A549 (cell line): ENCODE results near the gene NUDC. TPM values are rescaled to one million over a fixed set of nuclear protein-coding genes. Genes with fewer than 3 reads are reported as not detected.

Source experiments
- ATAC-seq, 2 experiments: fragments of 200-7000 bp in 1 of 2; fragments of >200 bp in 1 of 2; cut with Nextera tagmentation in 1 of 2; cut with Tn5 transposase in 1 of 2; 3 replicates each; pipeline versions ENCODE4 v1.8.0 to v1.9.1; 2018 to 2020; ENCODE audit warnings: mild to moderate bottlenecking in 1 of 2, moderate library complexity in 1 of 2
- CTCF ChIA-PET: fragments of 300-600 bp; sonication (Branson Sonifier 250); formaldehyde crosslinking; extraction: SDS; loops from one replicate; lab custom pipeline; 2021; ENCODE audit warnings: antibody characterized with exemption, inconsistent platforms; lab: Yijun Ruan, JAX
- POLR2A ChIA-PET: fragments of 350-600 bp; formaldehyde crosslinking; extraction: SDS; loops from one replicate; lab custom pipeline; 2021; ENCODE audit warnings: antibody characterized with exemption, inconsistent platforms; lab: Yijun Ruan, JAX
- DNase-seq, 2 experiments: peaks; one replicate each; pipeline versions ENCODE4 v3.0.0 to v3.0.0-alpha.2; 2011 to 2016; ENCODE audit warnings: low read depth in 1 of 2, low spot score in 1 of 2
- FAIRE-seq: peaks from 2 replicates; lab custom pipeline; 2011; peaks lifted over from hg19 to GRCh38; lab: Jason Lieb, UNC
- H3K27ac ChIP-seq, 2 experiments: fragments of >200 bp; sonication (Bioruptor Twin); formaldehyde crosslinking; 3 replicates each; pipeline ENCODE4 v1.5.1; 2016 to 2017
- H3K4me1 ChIP-seq: fragments of >200 bp; sonication (Bioruptor Twin); formaldehyde crosslinking; 3 replicates; pipeline ENCODE4 v1.6.1; 2016
- H3K4me2 ChIP-seq: fragments of >200 bp; sonication (Bioruptor Twin); formaldehyde crosslinking; 3 replicates; pipeline ENCODE4 v1.6.1; 2016
- H3K4me3 ChIP-seq: fragments of >200 bp; sonication (Bioruptor Twin); formaldehyde crosslinking; 3 replicates; pipeline ENCODE4 v1.5.1; 2016
- H3K9me3 ChIP-seq: fragments of >200 bp; sonication (Bioruptor Twin); formaldehyde crosslinking; 3 replicates; pipeline ENCODE4 v1.6.1; 2016
- BHLHE40 ChIP-seq: IDR thresholded peaks from 2 replicates; pipeline ENCODE4 v1.6.1; 2012; ENCODE audit warnings: low read depth, low read length, inconsistent platforms
- CBX8 ChIP-seq: fragments of 200-600 bp; sonication (generic); IDR thresholded peaks from 2 replicates; pipeline ENCODE4 v1.6.1; 2016
- CHD2 ChIP-seq: fragments of 150-350 bp; IDR thresholded peaks from 2 replicates; pipeline ENCODE4 v1.6.1; 2014; ENCODE audit warnings: low read length; ENCODE audit not compliant: partially characterized antibody
- EHMT2 ChIP-seq: fragments of 200-600 bp; sonication (generic); IDR thresholded peaks from 2 replicates; pipeline ENCODE4 v1.6.1; 2016; ENCODE audit warnings: antibody characterized with exemption, low read depth, mild to moderate bottlenecking, moderate library complexity
- FOSB ChIP-seq: fragments of 250-450 bp; sonication (Bioruptor Pico); IDR thresholded peaks from 2 replicates; pipeline ENCODE4 v1.5.0; 2020; ENCODE audit warnings: mild to moderate bottlenecking, moderate library complexity
- GATA3 ChIP-seq: IDR thresholded peaks from 2 replicates; pipeline ENCODE4 v1.6.1; 2012; ENCODE audit warnings: borderline replicate concordance
- HEYL ChIP-seq: fragments of 250-450 bp; sonication (Bioruptor Pico); IDR thresholded peaks from 2 replicates; pipeline ENCODE4 v1.8.0; 2021; ENCODE audit warnings: mild to moderate bottlenecking, moderate library complexity
- HOXA7 ChIP-seq: fragments of 250-450 bp; sonication (Bioruptor Pico); IDR thresholded peaks from 2 replicates; pipeline ENCODE4 v1.5.0; 2020; ENCODE audit warnings: mild to moderate bottlenecking, moderate library complexity
- JUN ChIP-seq, 2 experiments: fragments of >200 bp; sonication (Bioruptor Twin); formaldehyde crosslinking; IDR thresholded peaks; 2 replicates in 1 of 2; 3 replicates in 1 of 2; pipeline ENCODE4 v1.6.1; 2016 to 2017
- MAZ ChIP-seq: fragments of 150-350 bp; IDR thresholded peaks from 2 replicates; pipeline ENCODE4 v1.6.1; 2014; ENCODE audit warnings: antibody characterized with exemption, low read depth, low read length, borderline replicate concordance
- MYC ChIP-seq: IDR thresholded peaks from 2 replicates; pipeline ENCODE4 v1.6.1; 2012; ENCODE audit warnings: mild to moderate bottlenecking, inconsistent platforms, low read length, improper control_type of control experiment, borderline replicate concordance
- NPAS2 ChIP-seq: fragments of 250-450 bp; sonication (Bioruptor Pico); IDR thresholded peaks from 2 replicates; pipeline ENCODE4 v1.8.0; 2022; ENCODE audit warnings: mild to moderate bottlenecking, moderate library complexity, borderline replicate concordance
- POLR2A ChIP-seq: IDR thresholded peaks from 2 replicates; pipeline ENCODE4 v1.6.1; 2012; ENCODE audit warnings: mild to moderate bottlenecking, low read length
- RAD21 ChIP-seq, 2 experiments: fragments of >200 bp in 1 of 2; sonication (Bioruptor Twin) in 1 of 2; formaldehyde crosslinking in 1 of 2; IDR thresholded peaks in 1 of 2; conservative IDR thresholded peaks in 1 of 2; 2 replicates in 1 of 2; 3 replicates in 1 of 2; pipeline ENCODE4 v1.6.1; 2012 to 2018; ENCODE audit warnings: inconsistent platforms in 1 of 2
- RCOR1 ChIP-seq: fragments of 150-350 bp; IDR thresholded peaks from 2 replicates; pipeline ENCODE4 v1.6.1; 2014; ENCODE audit warnings: antibody characterized with exemption, low read length, low read depth
- TFCP2L1 ChIP-seq: fragments of 250-450 bp; sonication (Bioruptor Pico); IDR thresholded peaks from 2 replicates; pipeline ENCODE4 v1.5.0; 2021; ENCODE audit warnings: mild to moderate bottlenecking
- TP53 ChIP-seq: fragments of 250-450 bp; sonication (Bioruptor Pico); IDR thresholded peaks from 2 replicates; pipeline ENCODE4 v1.5.0; 2021; ENCODE audit warnings: mild to moderate bottlenecking, moderate library complexity
- ZFP36 ChIP-seq: fragments of 450-650 bp; IDR thresholded peaks from 2 replicates; pipeline ENCODE4 v1.6.1; 2014; ENCODE audit warnings: borderline replicate concordance; ENCODE audit not compliant: partially characterized antibody
- ZSCAN20 ChIP-seq: fragments of 250-450 bp; sonication (Bioruptor Pico); IDR thresholded peaks from 2 replicates; pipeline ENCODE4 v1.8.0; 2022; ENCODE audit warnings: mild to moderate bottlenecking, moderate library complexity
- WGBS: methylation state at CpG from one replicate; pipeline ENCODE4 v1.1.6; 2017; ENCODE audit errors: missing lambda C conversion rate; 5-methylcytosine and 5-hydroxymethylcytosine counted together
- polyA plus RNA-seq, 4 experiments: library from polyadenylated mRNA; depleted of rRNA in 3 of 4; stranded (reverse); fragments of >200 nt; fragmentation: RNase III in 1 of 4; extraction: RNeasy Plus Mini Kit Qiagen cat#74134 plus additional on column Dnase treatment in 1 of 4; gene quantifications; 2 replicates in 3 of 4; 3 replicates in 1 of 4; pipeline ENCODE4 v1.2.3, GENCODE V29; 2011 to 2017
- TF ChIP-seq, protein P1 (sequence below): fragments of 150-350 bp; IDR thresholded peaks from 2 replicates; pipeline ENCODE4 v1.6.1; 2014; ENCODE audit warnings: low read depth, mild to moderate bottlenecking, low read length
- TF ChIP-seq, protein P2 (sequence below): fragments of >200 bp; sonication (Bioruptor Twin); formaldehyde crosslinking; IDR thresholded peaks from 3 replicates; pipeline ENCODE4 v1.6.1; 2016
- TF ChIP-seq, protein P3 (sequence below): fragments of 250-450 bp; sonication (Bioruptor Pico); IDR thresholded peaks from 2 replicates; pipeline ENCODE4 v1.5.0; 2021; ENCODE audit warnings: mild to moderate bottlenecking, moderate library complexity, borderline replicate concordance
- TF ChIP-seq, protein P4 (sequence below): fragments of 450-650 bp; IDR thresholded peaks from 2 replicates; pipeline ENCODE4 v1.6.1; 2014; ENCODE audit warnings: antibody characterized with exemption
- TF ChIP-seq, protein P5 (sequence below): fragments of >200 bp; sonication (Bioruptor Twin); formaldehyde crosslinking; IDR thresholded peaks from 3 replicates; pipeline ENCODE4 v1.5.1; 2016
- TF ChIP-seq, protein P6 (sequence below): IDR thresholded peaks from 2 replicates; pipeline ENCODE4 v1.6.1; 2012

The NUDC gene
- polyA plus RNA-seq, 2 of the 4 experiments (the other 2 are of a cell fraction) = 79.0 to 133 TPM

DNA sequence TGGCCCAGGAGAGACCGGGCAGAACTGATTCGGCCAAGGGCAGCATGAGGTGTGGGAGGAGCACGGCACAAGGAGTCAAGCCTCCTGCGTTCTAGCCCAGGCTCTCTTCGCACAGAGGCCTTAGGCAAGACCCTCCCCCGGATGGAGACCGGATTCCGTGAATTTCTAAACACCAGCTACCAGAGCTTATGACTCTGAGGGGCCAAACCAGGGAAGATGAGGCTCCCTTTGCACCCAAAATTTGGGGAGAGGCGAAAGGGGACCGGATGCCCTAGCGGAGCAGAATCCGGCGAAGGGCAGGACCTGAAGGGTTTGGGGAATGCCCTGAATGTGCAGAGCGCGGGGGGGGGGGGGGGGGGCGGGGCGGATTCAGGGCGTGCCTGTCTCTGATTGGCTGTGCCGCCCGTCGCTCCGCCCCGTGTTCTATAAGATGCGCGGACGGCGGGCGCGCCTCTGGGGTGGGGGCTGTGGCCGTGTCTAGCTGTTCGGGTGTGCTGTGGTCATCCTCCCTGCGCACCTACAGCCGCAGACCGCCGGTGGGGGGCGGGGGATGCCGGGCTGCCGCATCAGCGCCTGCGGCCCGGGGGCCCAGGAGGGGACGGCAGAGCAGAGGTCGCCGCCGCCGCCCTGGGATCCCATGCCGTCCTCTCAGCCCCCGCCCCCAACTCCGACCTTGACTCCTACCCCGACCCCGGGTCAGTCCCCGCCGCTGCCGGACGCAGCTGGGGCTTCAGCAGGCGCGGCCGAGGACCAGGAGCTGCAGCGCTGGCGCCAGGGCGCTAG, 71.9 kb downstream of the NUDC start, which contains the start of gene TRNP1:
TRNP1 (plus strand) TSS at position 456 of the 783 bp plus-strand sequence; CDS start at position 551, 95 bp downstream.
- peak; percentile 36 to 56 for ATAC-seq
- no peak for FAIRE-seq
- Histone ChIP-seq H3K4me3 (peak within 1 kb of the TSS; percentile 96), H3K27ac (peak within 1 kb of the TSS; percentile 100), H3K4me1 (peaks cover 53% of the 10 kb centered on the region), H3K9me3 (no peaks in the 10 kb centered on the region), H3K4me2 (peak within 1 kb of the TSS; percentile 99)
- POLR2A ChIA-PET = interaction anchor here (0.7 to 1.7 kb wide), 11 partner anchors 8 to 130 kb away, joined by 3 to 8 read pairs (median 4); partner anchors contain the start of gene TENT5B
- TF ChIP-seq, protein P1, sequence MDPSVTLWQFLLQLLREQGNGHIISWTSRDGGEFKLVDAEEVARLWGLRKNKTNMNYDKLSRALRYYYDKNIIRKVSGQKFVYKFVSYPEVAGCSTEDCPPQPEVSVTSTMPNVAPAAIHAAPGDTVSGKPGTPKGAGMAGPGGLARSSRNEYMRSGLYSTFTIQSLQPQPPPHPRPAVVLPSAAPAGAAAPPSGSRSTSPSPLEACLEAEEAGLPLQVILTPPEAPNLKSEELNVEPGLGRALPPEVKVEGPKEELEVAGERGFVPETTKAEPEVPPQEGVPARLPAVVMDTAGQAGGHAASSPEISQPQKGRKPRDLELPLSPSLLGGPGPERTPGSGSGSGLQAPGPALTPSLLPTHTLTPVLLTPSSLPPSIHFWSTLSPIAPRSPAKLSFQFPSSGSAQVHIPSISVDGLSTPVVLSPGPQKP = no peak
- peak; percentile 17; the same call in 1 of the 2 replicates for TF ChIP-seq HOXA7 (CRISPR knock-in tag)
- peak; percentile 45 for TF ChIP-seq GATA3
- TF ChIP-seq FOSB (CRISPR knock-in tag) = peak; percentile 66; the same call in 1 of the 2 replicates
- TF ChIP-seq, protein P2, sequence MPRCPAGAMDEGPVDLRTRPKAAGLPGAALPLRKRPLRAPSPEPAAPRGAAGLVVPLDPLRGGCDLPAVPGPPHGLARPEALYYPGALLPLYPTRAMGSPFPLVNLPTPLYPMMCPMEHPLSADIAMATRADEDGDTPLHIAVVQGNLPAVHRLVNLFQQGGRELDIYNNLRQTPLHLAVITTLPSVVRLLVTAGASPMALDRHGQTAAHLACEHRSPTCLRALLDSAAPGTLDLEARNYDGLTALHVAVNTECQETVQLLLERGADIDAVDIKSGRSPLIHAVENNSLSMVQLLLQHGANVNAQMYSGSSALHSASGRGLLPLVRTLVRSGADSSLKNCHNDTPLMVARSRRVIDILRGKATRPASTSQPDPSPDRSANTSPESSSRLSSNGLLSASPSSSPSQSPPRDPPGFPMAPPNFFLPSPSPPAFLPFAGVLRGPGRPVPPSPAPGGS = peak; percentile 49; the same call in 1 of the 3 replicates
- TF ChIP-seq, protein P3, sequence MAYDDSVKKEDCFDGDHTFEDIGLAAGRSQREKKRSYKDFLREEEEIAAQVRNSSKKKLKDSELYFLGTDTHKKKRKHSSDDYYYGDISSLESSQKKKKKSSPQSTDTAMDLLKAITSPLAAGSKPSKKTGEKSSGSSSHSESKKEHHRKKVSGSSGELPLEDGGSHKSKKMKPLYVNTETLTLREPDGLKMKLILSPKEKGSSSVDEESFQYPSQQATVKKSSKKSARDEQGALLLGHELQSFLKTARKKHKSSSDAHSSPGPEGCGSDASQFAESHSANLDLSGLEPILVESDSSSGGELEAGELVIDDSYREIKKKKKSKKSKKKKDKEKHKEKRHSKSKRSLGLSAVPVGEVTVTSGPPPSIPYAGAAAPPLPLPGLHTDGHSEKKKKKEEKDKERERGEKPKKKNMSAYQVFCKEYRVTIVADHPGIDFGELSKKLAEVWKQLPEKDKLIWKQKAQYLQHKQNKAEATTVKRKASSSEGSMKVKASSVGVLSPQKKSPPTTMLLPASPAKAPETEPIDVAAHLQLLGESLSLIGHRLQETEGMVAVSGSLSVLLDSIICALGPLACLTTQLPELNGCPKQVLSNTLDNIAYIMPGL (CRISPR knock-in tag) = no peak
- TF ChIP-seq RCOR1 = no peak
- no peak for TF ChIP-seq CHD2
- no peak for TF ChIP-seq EHMT2
- TF ChIP-seq JUN (IDR thresholded peaks at IDR 0.05) = peak in 1 of 2 experiments; percentile 94; a peak in 3 of 5 replicates
- TF ChIP-seq POLR2A = peak; percentile 99
- no peak for TF ChIP-seq HEYL
- TF ChIP-seq RAD21 (conservative IDR thresholded peaks at IDR 0.05 in 1 of 2, IDR thresholded peaks at IDR 0.05 in 1 of 2) = 0 out of 5 replicates have a peak, but pooled peaks of 1 of the 2 experiments have one; percentile 17
- TF ChIP-seq ZFP36 = no peak
- TF ChIP-seq, protein P4, sequence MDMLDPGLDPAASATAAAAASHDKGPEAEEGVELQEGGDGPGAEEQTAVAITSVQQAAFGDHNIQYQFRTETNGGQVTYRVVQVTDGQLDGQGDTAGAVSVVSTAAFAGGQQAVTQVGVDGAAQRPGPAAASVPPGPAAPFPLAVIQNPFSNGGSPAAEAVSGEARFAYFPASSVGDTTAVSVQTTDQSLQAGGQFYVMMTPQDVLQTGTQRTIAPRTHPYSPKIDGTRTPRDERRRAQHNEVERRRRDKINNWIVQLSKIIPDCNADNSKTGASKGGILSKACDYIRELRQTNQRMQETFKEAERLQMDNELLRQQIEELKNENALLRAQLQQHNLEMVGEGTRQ = no peak
- TF ChIP-seq TP53 = no peak
- no peak for TF ChIP-seq CBX8
- TF ChIP-seq ZSCAN20 (CRISPR knock-in tag) = no peak
- TF ChIP-seq BHLHE40 = no peak
- TF ChIP-seq, protein P5, sequence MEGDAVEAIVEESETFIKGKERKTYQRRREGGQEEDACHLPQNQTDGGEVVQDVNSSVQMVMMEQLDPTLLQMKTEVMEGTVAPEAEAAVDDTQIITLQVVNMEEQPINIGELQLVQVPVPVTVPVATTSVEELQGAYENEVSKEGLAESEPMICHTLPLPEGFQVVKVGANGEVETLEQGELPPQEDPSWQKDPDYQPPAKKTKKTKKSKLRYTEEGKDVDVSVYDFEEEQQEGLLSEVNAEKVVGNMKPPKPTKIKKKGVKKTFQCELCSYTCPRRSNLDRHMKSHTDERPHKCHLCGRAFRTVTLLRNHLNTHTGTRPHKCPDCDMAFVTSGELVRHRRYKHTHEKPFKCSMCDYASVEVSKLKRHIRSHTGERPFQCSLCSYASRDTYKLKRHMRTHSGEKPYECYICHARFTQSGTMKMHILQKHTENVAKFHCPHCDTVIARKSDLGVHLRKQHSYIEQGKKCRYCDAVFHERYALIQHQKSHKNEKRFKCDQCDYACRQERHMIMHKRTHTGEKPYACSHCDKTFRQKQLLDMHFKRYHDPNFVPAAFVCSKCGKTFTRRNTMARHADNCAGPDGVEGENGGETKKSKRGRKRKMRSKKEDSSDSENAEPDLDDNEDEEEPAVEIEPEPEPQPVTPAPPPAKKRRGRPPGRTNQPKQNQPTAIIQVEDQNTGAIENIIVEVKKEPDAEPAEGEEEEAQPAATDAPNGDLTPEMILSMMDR = no peak
- 0 out of 2 replicates have a peak, but pooled peaks have one; percentile 62 for TF ChIP-seq MAZ
- TF ChIP-seq MYC = no peak
- TF ChIP-seq NPAS2 (CRISPR knock-in tag) = no peak
- TF ChIP-seq TFCP2L1 (CRISPR knock-in tag) = peak; percentile 96
- TF ChIP-seq, protein P6, sequence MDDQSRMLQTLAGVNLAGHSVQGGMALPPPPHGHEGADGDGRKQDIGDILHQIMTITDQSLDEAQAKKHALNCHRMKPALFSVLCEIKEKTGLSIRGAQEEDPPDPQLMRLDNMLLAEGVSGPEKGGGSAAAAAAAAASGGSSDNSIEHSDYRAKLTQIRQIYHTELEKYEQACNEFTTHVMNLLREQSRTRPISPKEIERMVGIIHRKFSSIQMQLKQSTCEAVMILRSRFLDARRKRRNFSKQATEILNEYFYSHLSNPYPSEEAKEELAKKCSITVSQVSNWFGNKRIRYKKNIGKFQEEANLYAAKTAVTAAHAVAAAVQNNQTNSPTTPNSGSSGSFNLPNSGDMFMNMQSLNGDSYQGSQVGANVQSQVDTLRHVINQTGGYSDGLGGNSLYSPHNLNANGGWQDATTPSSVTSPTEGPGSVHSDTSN = peak; percentile 93
- DNase-seq = peak; percentile 77 to 91
- CTCF ChIA-PET = interaction anchor here (1.0 to 10.6 kb wide), 7 partner anchors 13 to 105 kb away, joined by 3 to 188 read pairs (median 4); no protein-coding TSS in a partner anchor
- 0% methylated on average over 7 of the region's 61 CpGs for WGBS
